ENCODE results near the gene FAM222A.

FAM222A gene

GRCh38 chr12:109800536-109800935 is 86.9 kb downstream of the FAM222A start:
- Histone ChIP-seq H3K4me2 (ENCODE audit: low read length) (no peak overlapping the region), H3K9me3 (ENCODE audit: insufficient read depth, low read length) (no peaks in the 10 kb centered on the region), H4K20me1 (ENCODE audit: insufficient read depth, low read length) (no peaks in the 10 kb centered on the region), H3K27me3 (ENCODE audit: low read depth, low read length) (no peaks in the 10 kb centered on the region; the same call in 1 of the 2 replicates), H3K27ac (ENCODE audit: low read length) (no peak overlapping the region), H3K4me3 (ENCODE audit: low read length) (no peak overlapping the region), H3K9ac (ENCODE audit: low read length) (no peak overlapping the region), H3K36me3 (replicated peaks; ENCODE audit: low read depth, low read length) (no peaks in the 10 kb centered on the region), H3K79me2 (ENCODE audit: low read length) (no peaks in the 10 kb centered on the region), H2AFZ (ENCODE audit: low read depth, low read length) (no peak overlapping the region), H3K4me1 (ENCODE audit: low read length) (no peaks in the 10 kb centered on the region)
- no peak for TF ChIP-seq CTCF (IDR thresholded peaks at IDR 0.05; ENCODE audit: low read depth, low read length)
- TF ChIP-seq EZH2phosphoT487 (IDR thresholded peaks at IDR 0.05; ENCODE audit: low read depth), result no peak

GRCh38 chr12:109802828-109803227 is 89.2 kb downstream of the FAM222A start:
- H3K27me3 ChIP-seq (ENCODE audit: low read depth, low read length), result no peaks in the 10 kb centered on the region

GRCh38 chr12:109803678-109804077 is 90.1 kb downstream of the FAM222A start:
- H3K27me3 ChIP-seq (ENCODE audit: low read depth, low read length), result no peaks in the 10 kb centered on the region
- TF ChIP-seq CTCF (IDR thresholded peaks at IDR 0.05; ENCODE audit: low read depth, low read length), result no peak
- TF ChIP-seq EZH2phosphoT487 (IDR thresholded peaks at IDR 0.05; ENCODE audit: low read depth), result no peak
- no peaks in the 10 kb centered on the region for H3K79me2 ChIP-seq (ENCODE audit: low read length)
- H3K36me3 ChIP-seq (replicated peaks; ENCODE audit: low read depth, low read length), result no peaks in the 10 kb centered on the region
- no peak overlapping the region for H3K9ac ChIP-seq (ENCODE audit: low read length)
- H2AFZ ChIP-seq (ENCODE audit: low read depth, low read length), result no peak overlapping the region
- H4K20me1 ChIP-seq (ENCODE audit: insufficient read depth, low read length), result no peaks in the 10 kb centered on the region
- H3K27ac ChIP-seq (ENCODE audit: low read length), result no peak overlapping the region
- H3K4me1 ChIP-seq (ENCODE audit: low read length), result no peaks in the 10 kb centered on the region
- no peak overlapping the region for H3K4me2 ChIP-seq (ENCODE audit: low read length)
- H3K4me3 ChIP-seq (ENCODE audit: low read length), result no peak overlapping the region
- H3K9me3 ChIP-seq (ENCODE audit: insufficient read depth, low read length), result no peaks in the 10 kb centered on the region

More at GRCh38 chr12:109802828-109803227, 89.2 kb downstream of the FAM222A start:
- H3K9me3 ChIP-seq (ENCODE audit: insufficient read depth, low read length), result no peaks in the 10 kb centered on the region
- H3K4me2 ChIP-seq (ENCODE audit: low read length), result no peak overlapping the region
- H3K4me3 ChIP-seq (ENCODE audit: low read length), result no peak overlapping the region
- H2AFZ ChIP-seq (ENCODE audit: low read depth, low read length), result no peak overlapping the region
- no peaks in the 10 kb centered on the region for H3K4me1 ChIP-seq (ENCODE audit: low read length)
- no peak overlapping the region for H3K9ac ChIP-seq (ENCODE audit: low read length)
- H4K20me1 ChIP-seq (ENCODE audit: insufficient read depth, low read length), result no peaks in the 10 kb centered on the region
- no peaks in the 10 kb centered on the region for H3K79me2 ChIP-seq (ENCODE audit: low read length)
- H3K36me3 ChIP-seq (replicated peaks; ENCODE audit: low read depth, low read length), result no peaks in the 10 kb centered on the region
- no peak overlapping the region for H3K27ac ChIP-seq (ENCODE audit: low read length)
- TF ChIP-seq CTCF (IDR thresholded peaks at IDR 0.05; ENCODE audit: low read depth, low read length), result no peak
- TF ChIP-seq EZH2phosphoT487 (IDR thresholded peaks at IDR 0.05; ENCODE audit: low read depth), result no peak

GRCh38 chr12:109804820-109805761 is 91.5 kb downstream of the FAM222A start:
- no peaks in the 10 kb centered on the region for H3K27me3 ChIP-seq (ENCODE audit: low read depth, low read length)
- no peak overlapping the region for H3K4me3 ChIP-seq (ENCODE audit: low read length)
- no peak overlapping the region for H3K27ac ChIP-seq (ENCODE audit: low read length)
- no peak overlapping the region for H3K9ac ChIP-seq (ENCODE audit: low read length)
- no peaks in the 10 kb centered on the region for H3K79me2 ChIP-seq (ENCODE audit: low read length)
- no peak overlapping the region for H3K4me2 ChIP-seq (ENCODE audit: low read length)
- no peak overlapping the region for H2AFZ ChIP-seq (ENCODE audit: low read depth, low read length)
- no peaks in the 10 kb centered on the region for H3K36me3 ChIP-seq (replicated peaks; ENCODE audit: low read depth, low read length)
- H3K9me3 ChIP-seq (ENCODE audit: insufficient read depth, low read length), result no peaks in the 10 kb centered on the region
- TF ChIP-seq EZH2phosphoT487 (IDR thresholded peaks at IDR 0.05; ENCODE audit: low read depth) (no peak), CTCF (IDR thresholded peaks at IDR 0.05; ENCODE audit: low read depth, low read length) (peak; percentile 92)
- H3K4me1 ChIP-seq (ENCODE audit: low read length), result no peaks in the 10 kb centered on the region
- no peaks in the 10 kb centered on the region for H4K20me1 ChIP-seq (ENCODE audit: insufficient read depth, low read length)

Data from OCI-LY3 (cell line).